HEK293 (cell line): ENCODE data around the gene WFS1.

Experiments used
- CTCF ChIA-PET: fragments of 350-600 bp; formaldehyde crosslinking; extraction: SDS; loops from one replicate; lab custom pipeline; 2021; ENCODE audit warnings: antibody characterized with exemption; lab: Yijun Ruan, JAX
- POLR2A ChIA-PET: fragments of 300-600 bp; formaldehyde crosslinking; extraction: SDS; loops from one replicate; lab custom pipeline; 2020; ENCODE audit warnings: antibody characterized with exemption, inconsistent platforms; lab: Yijun Ruan, JAX
- H3K27ac ChIP-seq: fragments of 200-500 bp; sonication (Bioruptor generic); 2 replicates; pipeline ENCODE4 v1.5.1; 2014; ENCODE audit warnings: low read depth, low read length, control low read depth, inconsistent platforms; ENCODE audit errors: extremely low read depth
- H3K36me3 ChIP-seq, 2 experiments: fragments of 200-500 bp in 1 of 2; sonication (Bioruptor generic) in 1 of 2; 1 replicate in 1 of 2; 2 replicates in 1 of 2; pipeline ENCODE4 v1.5.1; 2014 to 2017; ENCODE audit warnings: inconsistent platforms in 2 of 2, low read length in 2 of 2; ENCODE audit not compliant: control insufficient read depth in 2 of 2, insufficient read depth in 1 of 2
- H3K4me1 ChIP-seq: fragments of 200-500 bp; sonication (Bioruptor generic); 2 replicates; pipeline ENCODE4 v1.5.1; 2014; ENCODE audit warnings: mild to moderate bottlenecking, low read length, inconsistent platforms; ENCODE audit not compliant: control insufficient read depth, insufficient read depth
- H3K4me3 ChIP-seq: 2 replicates; pipeline ENCODE4 v1.5.1; 2011; ENCODE audit warnings: low read depth, mild to moderate bottlenecking, control low read depth, low read length, moderate library complexity
- H3K9me3 ChIP-seq: fragments of 200-500 bp; sonication (Bioruptor generic); 2 replicates; pipeline ENCODE4 v1.5.1; 2014; ENCODE audit warnings: low read depth, low read length, inconsistent platforms; ENCODE audit not compliant: control insufficient read depth, insufficient read depth
- GLIS1 ChIP-seq: fragments of 450-650 bp; formaldehyde crosslinking; IDR thresholded peaks from 2 replicates; pipeline ENCODE4 v1.5.1; 2016; ENCODE audit warnings: missing biosample characterization, missing genetic modification characterization
- KLF16 ChIP-seq: fragments of 450-650 bp; formaldehyde crosslinking; IDR thresholded peaks from 2 replicates; pipeline ENCODE4 v1.5.1; 2017; ENCODE audit warnings: missing biosample characterization, missing genetic modification characterization
- PRDM2 ChIP-seq: fragments of 450-650 bp; formaldehyde crosslinking; IDR thresholded peaks from 2 replicates; pipeline ENCODE4 v1.5.1; 2016; ENCODE audit warnings: missing biosample characterization, missing genetic modification characterization, borderline replicate concordance
- TCF7L2 ChIP-seq: IDR thresholded peaks from 2 replicates; pipeline ENCODE4 v1.6.1; 2011; ENCODE audit warnings: low read depth, mild to moderate bottlenecking, inconsistent platforms, low read length, moderate library complexity, borderline replicate concordance
- TSHZ1 ChIP-seq: fragments of 450-650 bp; formaldehyde crosslinking; IDR thresholded peaks from 2 replicates; pipeline ENCODE4 v1.5.1; 2016; ENCODE audit warnings: missing biosample characterization, missing genetic modification characterization, borderline replicate concordance
- ZNF132 ChIP-seq: fragments of 450-650 bp; formaldehyde crosslinking; IDR thresholded peaks from 2 replicates; pipeline ENCODE4 v1.5.1; 2017; ENCODE audit warnings: missing biosample characterization, missing genetic modification characterization, borderline replicate concordance
- ZNF148 ChIP-seq: fragments of 450-650 bp; formaldehyde crosslinking; IDR thresholded peaks from 2 replicates; pipeline ENCODE4 v1.5.0; 2017; ENCODE audit warnings: missing biosample characterization, missing genetic modification characterization, borderline replicate concordance
- ZNF169 ChIP-seq: fragments of 450-650 bp; formaldehyde crosslinking; IDR thresholded peaks from 2 replicates; pipeline ENCODE4 v1.5.1; 2016; ENCODE audit warnings: missing biosample characterization, missing genetic modification characterization
- ZNF311 ChIP-seq: fragments of 450-650 bp; formaldehyde crosslinking; IDR thresholded peaks from 2 replicates; pipeline ENCODE4 v1.5.1; 2017; ENCODE audit warnings: missing biosample characterization, missing genetic modification characterization, borderline replicate concordance
- ZNF354C ChIP-seq: fragments of 450-650 bp; formaldehyde crosslinking; IDR thresholded peaks from 2 replicates; pipeline ENCODE4 v1.5.1; 2016; ENCODE audit warnings: missing biosample characterization, missing genetic modification characterization, low read depth, borderline replicate concordance
- ZNF362 ChIP-seq: fragments of 450-650 bp; formaldehyde crosslinking; IDR thresholded peaks from 2 replicates; pipeline ENCODE4 v1.5.1; 2016; ENCODE audit warnings: missing biosample characterization, missing genetic modification characterization
- ZNF624 ChIP-seq: fragments of 450-650 bp; formaldehyde crosslinking; IDR thresholded peaks from 2 replicates; pipeline ENCODE4 v1.5.1; 2017; ENCODE audit warnings: missing biosample characterization, missing genetic modification characterization
- ZNF629 ChIP-seq: fragments of 450-650 bp; formaldehyde crosslinking; IDR thresholded peaks from 2 replicates; pipeline ENCODE4 v1.5.1; 2017; ENCODE audit warnings: missing biosample characterization, missing genetic modification characterization
- ZNF660 ChIP-seq: fragments of 450-650 bp; IDR thresholded peaks from 2 replicates; pipeline ENCODE4 v1.5.1; 2018; ENCODE audit warnings: missing biosample characterization, mild to moderate bottlenecking, missing genetic modification characterization
- ZNF792 ChIP-seq: fragments of 450-650 bp; formaldehyde crosslinking; IDR thresholded peaks from 2 replicates; pipeline ENCODE4 v1.5.1; 2016; ENCODE audit warnings: missing biosample characterization, missing genetic modification characterization

The WFS1 gene

GRCh38 chr4:6303943-6304342, 34.3 kb downstream of the WFS1 start:
- H3K36me3 ChIP-seq: peaks cover 0 to 42% of the 10 kb centered on the region in 2 experiments; a peak in 1 of 3 replicates
- TF ChIP-seq TSHZ1 (tag by site-specific recombination) (no peak), ZNF629 (tag by site-specific recombination) (no peak), ZNF362 (tag by site-specific recombination) (no peak), ZNF169 (tag by site-specific recombination) (no peak), ZNF624 (no peak), ZNF660 (tag by site-specific recombination) (no peak), ZNF354C (tag by site-specific recombination) (no peak), PRDM2 (tag by site-specific recombination) (no peak), ZNF311 (tag by site-specific recombination) (no peak), GLIS1 (no peak), ZNF132 (tag by site-specific recombination) (no peak)
- TF ChIP-seq, all 188 proteins: peak for 0
- H3K27ac ChIP-seq: no peak overlapping the region
- ChIA-PET POLR2A (no interaction called here), CTCF (no interaction called here)
- H3K4me1 ChIP-seq: no peaks in the 10 kb centered on the region
- H3K9me3 ChIP-seq: no peaks in the 10 kb centered on the region
- no peak overlapping the region for H3K4me3 ChIP-seq

- Histone ChIP-seq H3K4me1 (no peaks in the 10 kb centered on the region), H3K36me3 (peaks cover 0 to 33% of the 10 kb centered on the region in 2 experiments; a peak in 1 of 3 replicates), H3K4me3 (no peak overlapping the region), H3K9me3 (no peaks in the 10 kb centered on the region), H3K27ac (no peak overlapping the region)
- TF ChIP-seq TCF7L2 (no peak), ZNF792 (tag by site-specific recombination) (no peak), ZNF148 (tag by site-specific recombination) (no peak), KLF16 (tag by site-specific recombination) (no peak)
- ChIA-PET CTCF (interaction anchor here (0.6 kb wide), 2 partner anchors 65 to 240 kb away, joined by 3 to 4 read pairs; no protein-coding TSS in a partner anchor), POLR2A (interaction anchor here (0.6 kb wide), 1 partner anchor 34 kb away, joined by 3 read pairs; no protein-coding TSS in a partner anchor)
Measured at GRCh38 chr4:6306299-6306698, 36.6 kb downstream of the WFS1 start.
